Liver (tissue), 9 donors: Measurements from ENCODE around the gene HDAC2. TPM values are rescaled to one million over a fixed set of nuclear protein-coding genes. Genes with fewer than 3 reads are reported as not detected.
"Not testable (repeated sequence)": the region's sequence is repeated elsewhere in the genome, so short reads cannot be mapped to it uniquely, and the experiment has no call there.

Source experiments
- DNase-seq: peaks from one replicate; pipeline ENCODE4 v3.0.0-alpha.2; 2017; ENCODE audit warnings: low spot score
- H3K27ac ChIP-seq, 2 donors: one replicate each; pipeline ENCODE4 v1.7.0; 2013; ENCODE audit warnings: inconsistent platforms in 2 of 2, low read length in 2 of 2, control low read depth in 1 of 2, low read depth in 1 of 2, mild to moderate bottlenecking in 1 of 2
- H3K27me3 ChIP-seq, 4 donors: one replicate each; pipeline versions ENCODE4 v1.6.1 to v1.7.0; 2013; ENCODE audit warnings: low read length in 3 of 4, inconsistent platforms in 1 of 4, mild to moderate bottlenecking in 1 of 4, moderate library complexity in 1 of 4; ENCODE audit not compliant: control insufficient read depth in 4 of 4, insufficient read depth in 4 of 4
- H3K36me3 ChIP-seq, 4 donors: one replicate each; pipeline versions ENCODE4 v1.6.1 to v1.7.0; 2013; ENCODE audit warnings: low read length in 3 of 4, mild to moderate bottlenecking in 3 of 4, low read depth in 1 of 4, moderate library complexity in 1 of 4; ENCODE audit not compliant: control insufficient read depth in 4 of 4, insufficient read depth in 3 of 4
- H3K4me1 ChIP-seq, 4 donors: one replicate each; pipeline versions ENCODE4 v1.6.1 to v1.7.0; 2013; ENCODE audit warnings: low read length in 3 of 4, mild to moderate bottlenecking in 3 of 4, moderate library complexity in 1 of 4; ENCODE audit not compliant: control insufficient read depth in 4 of 4, insufficient read depth in 4 of 4
- H3K4me3 ChIP-seq, 3 donors: one replicate each; pipeline versions ENCODE4 v1.6.1 to v1.7.0; 2013; ENCODE audit warnings: low read length in 3 of 3, control low read depth in 1 of 3, low read depth in 1 of 3, mild to moderate bottlenecking in 1 of 3
- H3K9ac ChIP-seq, 2 donors: one replicate each; pipeline ENCODE4 v1.7.0; 2013; ENCODE audit warnings: low read length in 2 of 2, mild to moderate bottlenecking in 2 of 2, moderate library complexity in 2 of 2, control low read depth in 1 of 2, low read depth in 1 of 2
- H3K9me3 ChIP-seq, 4 donors: one replicate each; pipeline versions ENCODE4 v1.6.1 to v1.7.0; 2013; ENCODE audit warnings: low read length in 3 of 4; ENCODE audit not compliant: control insufficient read depth in 4 of 4
- EGR1 ChIP-seq, 2 donors: IDR thresholded peaks; 2 replicates each; pipeline ENCODE4 v1.6.1; 2016 to 2018; ENCODE audit warnings: antibody characterized with exemption in 2 of 2, low read depth in 2 of 2
- FOXA1 ChIP-seq: IDR thresholded peaks from 2 replicates; pipeline ENCODE4 v1.6.1; 2016; ENCODE audit warnings: antibody characterized with exemption
- FOXA2 ChIP-seq: IDR thresholded peaks from 2 replicates; pipeline ENCODE4 v1.6.1; 2016; ENCODE audit warnings: antibody characterized with exemption
- HNF4A ChIP-seq, 2 donors: conservative IDR thresholded peaks; 2 replicates each; pipeline ENCODE4 v1.6.1; 2016; ENCODE audit warnings: antibody characterized with exemption in 2 of 2, mild to moderate bottlenecking in 2 of 2
- JUND ChIP-seq, 2 donors: IDR thresholded peaks; 2 replicates each; pipeline ENCODE4 v1.6.1; 2016; ENCODE audit warnings: antibody characterized with exemption in 2 of 2
- RAD21 ChIP-seq, 2 donors: IDR thresholded peaks; 2 replicates each; pipeline ENCODE4 v1.6.1; 2016; ENCODE audit warnings: antibody characterized with exemption in 2 of 2, mild to moderate bottlenecking in 2 of 2
- RXRA ChIP-seq, 2 donors: IDR thresholded peaks; 2 replicates each; pipeline ENCODE4 v1.6.1; 2017 to 2018; ENCODE audit warnings: antibody characterized with exemption in 2 of 2, mild to moderate bottlenecking in 1 of 2
- SP1 ChIP-seq: IDR thresholded peaks from 2 replicates; pipeline ENCODE4 v1.6.1; 2018; ENCODE audit warnings: antibody characterized with exemption, mild to moderate bottlenecking
- TAF1 ChIP-seq: conservative IDR thresholded peaks from 2 replicates; pipeline ENCODE4 v1.6.1; 2016; ENCODE audit warnings: antibody characterized with exemption, mild to moderate bottlenecking
- YY1 ChIP-seq: IDR thresholded peaks from 2 replicates; pipeline ENCODE4 v1.6.1; 2016; ENCODE audit warnings: antibody characterized with exemption, mild to moderate bottlenecking
- WGBS: extraction: QIAGEN DNeasy Blood & Tissue Kit; methylation state at CpG from one replicate; pipeline ENCODE4 v1.1.7; 2013; 5-methylcytosine and 5-hydroxymethylcytosine counted together
- polyA plus RNA-seq, 2 donors: library from polyadenylated mRNA; stranded (reverse) in 1 of 2; unstranded in 1 of 2; fragments of 200-250 nt in 1 of 2; fragments of >200 nt in 1 of 2; fragmentation: Nextera tagmentation in 1 of 2; extraction: Ambion mirVana in 1 of 2; gene quantifications; one replicate each; pipeline versions ENCODE4 v1.2.1 to v1.2.3, GENCODE V29; 2013 to 2015
- total RNA-seq, 2 donors: library from RNA; depleted of rRNA; stranded (reverse); fragments of >200 nt; gene quantifications; one replicate each; pipeline ENCODE4 v1.2.3, GENCODE V29; 2014
- TF ChIP-seq, protein P1 (sequence below): IDR thresholded peaks from 2 replicates; pipeline ENCODE4 v1.6.1; 2016; ENCODE audit warnings: antibody characterized with exemption
- TF ChIP-seq, protein P2 (sequence below): IDR thresholded peaks from 2 replicates; pipeline ENCODE4 v1.6.1; 2016; ENCODE audit warnings: antibody characterized with exemption
- TF ChIP-seq, protein P3 (sequence below): IDR thresholded peaks from 2 replicates; pipeline ENCODE4 v1.6.1; 2016; ENCODE audit warnings: antibody characterized with exemption
- donor health status: healthy.
- donor health status: healthy.
- donor health status: healthy.
- donor health status: healthy.
- donor health status: healthy.

The HDAC2 gene
- total and polyA plus RNA-seq, 4 donors = 14.7 to 56.9 (median 21.0) TPM

DNA sequence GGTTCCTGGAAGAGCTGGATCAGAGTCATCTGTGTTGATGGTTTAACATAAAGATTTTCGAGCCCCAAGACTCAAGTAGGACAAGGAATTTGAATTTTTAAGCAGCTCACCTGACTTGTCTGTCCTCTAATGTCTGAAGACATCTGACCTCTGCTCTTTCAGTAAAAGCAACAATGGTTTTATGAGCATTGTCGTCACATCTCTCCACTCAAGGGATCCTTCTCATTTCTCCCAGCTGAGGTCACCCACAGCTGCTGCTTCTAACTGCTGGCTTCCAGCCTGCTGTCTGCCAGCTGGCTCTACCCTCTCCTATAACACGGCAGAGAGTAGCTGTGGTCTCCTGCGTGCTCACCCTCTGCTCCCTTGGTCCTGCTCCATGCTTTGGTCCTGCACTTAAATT, 24.7 kb upstream of the HDAC2 start:
- Histone ChIP-seq H3K36me3 (no peaks in the 10 kb centered on the region), H3K4me1 (no peaks in the 10 kb centered on the region), H3K9ac (no peak overlapping the region), H3K9me3 (no peaks in the 10 kb centered on the region), H3K4me3 (no peak overlapping the region), H3K27me3 (no peaks in the 10 kb centered on the region), H3K27ac (no peak overlapping the region)
- DNase-seq = no peak
- WGBS = 38% methylated on average over 4 of the region's 4 CpGs
- TF ChIP-seq EGR1 (IDR thresholded peaks at IDR 0.05; ENCODE audit: low read depth in 2 of 2) = no peak
- TF ChIP-seq, protein P1, sequence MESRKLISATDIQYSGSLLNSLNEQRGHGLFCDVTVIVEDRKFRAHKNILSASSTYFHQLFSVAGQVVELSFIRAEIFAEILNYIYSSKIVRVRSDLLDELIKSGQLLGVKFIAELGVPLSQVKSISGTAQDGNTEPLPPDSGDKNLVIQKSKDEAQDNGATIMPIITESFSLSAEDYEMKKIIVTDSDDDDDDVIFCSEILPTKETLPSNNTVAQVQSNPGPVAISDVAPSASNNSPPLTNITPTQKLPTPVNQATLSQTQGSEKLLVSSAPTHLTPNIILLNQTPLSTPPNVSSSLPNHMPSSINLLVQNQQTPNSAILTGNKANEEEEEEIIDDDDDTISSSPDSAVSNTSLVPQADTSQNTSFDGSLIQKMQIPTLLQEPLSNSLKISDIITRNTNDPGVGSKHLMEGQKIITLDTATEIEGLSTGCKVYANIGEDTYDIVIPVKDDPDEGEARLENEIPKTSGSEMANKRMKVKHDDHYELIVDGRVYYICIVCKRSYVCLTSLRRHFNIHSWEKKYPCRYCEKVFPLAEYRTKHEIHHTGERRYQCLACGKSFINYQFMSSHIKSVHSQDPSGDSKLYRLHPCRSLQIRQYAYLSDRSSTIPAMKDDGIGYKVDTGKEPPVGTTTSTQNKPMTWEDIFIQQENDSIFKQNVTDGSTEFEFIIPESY = no peak
- TF ChIP-seq, protein P2, sequence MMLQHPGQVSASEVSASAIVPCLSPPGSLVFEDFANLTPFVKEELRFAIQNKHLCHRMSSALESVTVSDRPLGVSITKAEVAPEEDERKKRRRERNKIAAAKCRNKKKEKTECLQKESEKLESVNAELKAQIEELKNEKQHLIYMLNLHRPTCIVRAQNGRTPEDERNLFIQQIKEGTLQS = no peak
- no peak for TF ChIP-seq SP1
- no peak for TF ChIP-seq YY1
- no peak for TF ChIP-seq RXRA (IDR thresholded peaks at IDR 0.05)
- no peak for TF ChIP-seq FOXA2
- no peak for TF ChIP-seq JUND (IDR thresholded peaks at IDR 0.05)
- no peak for TF ChIP-seq HNF4A (conservative IDR thresholded peaks at IDR 0.05)
- TF ChIP-seq TAF1 = no peak
- TF ChIP-seq, protein P3, sequence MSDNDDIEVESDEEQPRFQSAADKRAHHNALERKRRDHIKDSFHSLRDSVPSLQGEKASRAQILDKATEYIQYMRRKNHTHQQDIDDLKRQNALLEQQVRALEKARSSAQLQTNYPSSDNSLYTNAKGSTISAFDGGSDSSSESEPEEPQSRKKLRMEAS = no peak

DNA sequence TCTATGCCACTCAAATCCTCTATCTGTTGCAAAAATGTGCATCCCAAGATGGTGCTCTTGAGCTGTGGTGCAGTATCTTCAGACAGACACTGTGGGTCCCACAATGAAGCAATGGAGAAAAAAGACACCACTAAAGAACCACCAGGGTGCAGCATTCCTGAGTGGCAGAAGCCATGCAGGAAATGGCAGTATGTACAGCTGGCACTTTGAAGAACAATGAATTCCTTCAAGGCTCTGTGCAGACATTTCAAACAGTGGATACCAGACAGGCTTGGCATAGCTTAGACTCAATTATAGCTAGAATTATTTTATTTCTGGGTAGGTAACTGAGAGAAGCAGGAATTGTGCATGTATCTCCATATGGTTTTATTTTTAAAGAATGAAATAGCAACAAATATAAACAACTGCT, 24.0 kb upstream of the HDAC2 start:
- Histone ChIP-seq H3K27ac (no peak overlapping the region), H3K4me3 (no peak overlapping the region), H3K9ac (no peak overlapping the region), H3K27me3 (no peaks in the 10 kb centered on the region), H3K4me1 (no peaks in the 10 kb centered on the region), H3K9me3 (no peaks in the 10 kb centered on the region), H3K36me3 (no peaks in the 10 kb centered on the region)
- peak; percentile 55 to 64 for TF ChIP-seq RAD21 (IDR thresholded peaks at IDR 0.05)
- no peak for TF ChIP-seq JUND (IDR thresholded peaks at IDR 0.05)
- no peak for DNase-seq

DNA sequence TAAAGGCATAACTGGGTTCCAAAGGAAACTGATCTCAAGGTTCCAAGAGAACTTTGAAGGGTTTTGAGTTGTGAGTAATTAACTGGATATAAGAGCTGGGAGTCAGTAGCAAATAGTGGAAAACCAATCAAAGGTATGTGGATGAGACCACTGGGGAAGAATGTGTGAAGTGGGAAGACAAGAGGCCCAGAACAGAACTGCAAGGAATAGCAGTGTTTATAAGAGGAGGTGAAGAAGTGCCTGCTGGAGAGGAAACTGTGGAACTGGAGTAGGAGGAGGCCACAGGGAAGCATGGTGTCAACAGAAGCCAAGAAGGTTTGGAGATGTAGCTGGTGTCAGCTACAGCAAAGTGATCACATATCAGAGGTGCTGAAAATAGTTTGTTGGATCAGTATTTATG, 18.7 kb upstream of the HDAC2 start:
- Histone ChIP-seq H3K36me3 (no peaks in the 10 kb centered on the region), H3K4me1 (no peaks in the 10 kb centered on the region), H3K27me3 (no peaks in the 10 kb centered on the region), H3K27ac (no peak overlapping the region), H3K4me3 (no peak overlapping the region), H3K9ac (no peak overlapping the region), H3K9me3 (no peaks in the 10 kb centered on the region)
- TF ChIP-seq RXRA (IDR thresholded peaks at IDR 0.05) = no peak
- TF ChIP-seq YY1 = no peak
- TF ChIP-seq JUND (IDR thresholded peaks at IDR 0.05) = no peak
- TF ChIP-seq FOXA1 = no peak
- TF ChIP-seq, protein P1 = no peak
- TF ChIP-seq, protein P3 = no peak
- no peak for DNase-seq

DNA sequence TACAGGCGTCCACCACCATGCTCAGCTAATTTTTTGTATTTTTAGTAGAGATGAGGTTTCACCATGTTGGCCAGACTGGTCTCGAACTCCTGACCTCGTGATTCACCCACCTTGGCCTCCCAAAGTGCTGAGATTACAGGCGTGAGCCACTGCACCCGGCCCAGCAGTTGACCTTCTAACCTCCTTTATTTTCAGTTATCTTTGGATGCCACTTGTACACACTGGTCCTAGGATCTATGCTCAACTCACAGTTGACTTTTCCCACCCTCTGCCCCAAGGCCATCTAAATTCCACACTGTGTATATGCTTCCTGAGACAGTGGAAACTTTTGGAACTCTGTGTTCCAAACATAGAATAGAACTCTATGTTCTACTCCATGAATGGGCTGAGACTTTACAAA, 11.7 kb upstream of the HDAC2 start:
- H3K9ac ChIP-seq, H3K36me3 ChIP-seq, H3K9me3 ChIP-seq, H3K27ac ChIP-seq, H3K27me3 ChIP-seq, H3K4me1 ChIP-seq, H3K4me3 ChIP-seq, DNase-seq: not testable (repeated sequence)
- 80% methylated on average over 5 of the region's 5 CpGs for WGBS
